Left hindlimb (tissue), 1 donor: ENCODE measurements around the gene MARCHF9.

ENCODE experiments used
- DNase-seq: peaks from one replicate; pipeline ENCODE4 v3.0.0-alpha.2; 2018

The MARCHF9 gene

GRCh38 chr12:57739387-57739786 lies 15.5 kb upstream of the MARCHF9 start:
- DNase-seq = no peak

GRCh38 chr12:57739914-57740538 lies 14.9 kb upstream of the MARCHF9 start:
- no peak for DNase-seq

- DNase-seq = no peak
Observed at GRCh38 chr12:57740656-57741412, 14.1 kb upstream of the MARCHF9 start.

GRCh38 chr12:57741413-57741789 lies 13.5 kb upstream of the MARCHF9 start:
- no peak for DNase-seq

- no peak for DNase-seq
Observed at GRCh38 chr12:57741844-57742738, 12.8 kb upstream of the MARCHF9 start.

- DNase-seq = no peak
Observed at GRCh38 chr12:57743769-57744168, 11.1 kb upstream of the MARCHF9 start.

- no peak for DNase-seq
Observed at GRCh38 chr12:57744194-57744776, 10.6 kb upstream of the MARCHF9 start.

- peak; percentile 97 for DNase-seq
Observed at GRCh38 chr12:57744777-57745484, 10.0 kb upstream of the MARCHF9 start, which contains the start of gene TSPAN31. Gene TSPAN31, plus strand, starts transcription at chr12:57745039. Its CDS starts 116 bp downstream, at chr12:57745155.

GRCh38 chr12:57745485-57745881 lies 9.4 kb upstream of the MARCHF9 start:
- no peak for DNase-seq

- no peak for DNase-seq
Observed at GRCh38 chr12:57746025-57746424, 8.9 kb upstream of the MARCHF9 start.

GRCh38 chr12:57749061-57749460 lies 5.8 kb upstream of the MARCHF9 start:
- DNase-seq = no peak

GRCh38 chr12:57750561-57751431 lies 4.1 kb upstream of the MARCHF9 start:
- no peak for DNase-seq

GRCh38 chr12:57751432-57751787 lies 3.5 kb upstream of the MARCHF9 start:
- no peak for DNase-seq

GRCh38 chr12:57751788-57752667 lies 2.9 kb upstream of the MARCHF9 start, which contains the start of gene CDK4:
Gene CDK4, minus strand, starts transcription at chr12:57752310. Its CDS starts 593 bp downstream, at chr12:57751717.
- DNase-seq = peak; percentile 100

- DNase-seq = no peak
Observed at GRCh38 chr12:57752668-57753000, 2.3 kb upstream of the MARCHF9 start.

- DNase-seq = no peak
Observed at GRCh38 chr12:57753756-57754337, 1.1 kb upstream of the MARCHF9 start.

- no peak for DNase-seq
Observed at GRCh38 chr12:57755194-57755453, 221 bp downstream of the MARCHF9 start.

- no peak for DNase-seq
Observed at GRCh38 chr12:57755454-57756372, 810 bp downstream of the MARCHF9 start.
